ENCODE measurements around the gene CLEC16A.

The CLEC16A gene

GRCh38 chr16:11047057-11047456 lies 102.7 kb downstream of the CLEC16A start:
- no peak for DNase-seq

GRCh38 chr16:11047939-11048800 lies 103.8 kb downstream of the CLEC16A start:
- DNase-seq = no peak

GRCh38 chr16:11049396-11050059 lies 105.2 kb downstream of the CLEC16A start:
- DNase-seq = no peak

- no peak for DNase-seq
Measured at GRCh38 chr16:11050536-11050935, 106.2 kb downstream of the CLEC16A start.

GRCh38 chr16:11050944-11051343 lies 106.6 kb downstream of the CLEC16A start:
- no peak for DNase-seq

GRCh38 chr16:11051430-11051829 lies 107.1 kb downstream of the CLEC16A start:
- DNase-seq = no peak

GRCh38 chr16:11051879-11052808 lies 107.8 kb downstream of the CLEC16A start:
- no peak for DNase-seq

GRCh38 chr16:11053916-11054460 lies 109.6 kb downstream of the CLEC16A start:
- DNase-seq = no peak

- no peak for DNase-seq
Measured at GRCh38 chr16:11056090-11056992, 112.0 kb downstream of the CLEC16A start.

GRCh38 chr16:11056993-11057649 lies 112.8 kb downstream of the CLEC16A start:
- DNase-seq = no peak

- DNase-seq = no peak
Measured at GRCh38 chr16:11057711-11058345, 113.5 kb downstream of the CLEC16A start.

GRCh38 chr16:11058832-11059231 lies 114.5 kb downstream of the CLEC16A start:
- no peak for DNase-seq

- DNase-seq = no peak
Measured at GRCh38 chr16:11059588-11059987, 115.2 kb downstream of the CLEC16A start.

GRCh38 chr16:11060364-11060763 lies 116.0 kb downstream of the CLEC16A start:
- no peak for DNase-seq

- DNase-seq = no peak
Measured at GRCh38 chr16:11060842-11061241, 116.5 kb downstream of the CLEC16A start.

GRCh38 chr16:11061629-11062270 lies 117.4 kb downstream of the CLEC16A start:
- DNase-seq = no peak

GRCh38 chr16:11063448-11064201 lies 119.3 kb downstream of the CLEC16A start:
- DNase-seq = no peak

- no peak for DNase-seq
Measured at GRCh38 chr16:11064202-11064540, 119.8 kb downstream of the CLEC16A start.

GRCh38 chr16:11064851-11065250 lies 120.5 kb downstream of the CLEC16A start:
- no peak for DNase-seq

Data from NCI-H1048 (cell line).